ENCODE data around the gene CAMTA1. TPM values are rescaled to one million over a fixed set of nuclear protein-coding genes. Genes with fewer than 3 reads are reported as not detected.
A peak's percentile ranks its signal among the peaks of the same experiment; 100 is the strongest.

The CAMTA1 gene
- polyA plus RNA-seq, 1 of the 3 experiments (the other 2 are of a cell fraction), result 63.1 TPM

DNA sequence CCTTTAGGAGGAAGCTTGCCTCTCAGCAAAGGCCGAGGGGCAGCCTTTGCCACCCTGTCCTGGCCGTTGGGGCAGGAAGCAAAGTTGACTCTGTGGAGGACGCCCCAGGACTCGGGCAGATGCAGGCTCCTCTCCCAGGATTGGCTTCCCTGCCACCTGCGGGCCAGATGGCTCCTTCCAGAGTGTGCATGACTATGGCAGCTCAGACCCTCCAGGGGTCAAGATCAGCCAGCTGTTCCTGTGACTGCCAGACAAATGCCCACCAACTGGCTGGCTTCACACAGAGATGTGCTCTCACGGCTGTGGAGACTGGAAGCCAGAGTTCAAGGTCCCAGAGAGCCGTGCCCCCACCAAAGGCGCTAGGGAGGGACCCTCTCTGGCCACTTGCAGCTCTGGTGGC lies 898.9 kb downstream of the CAMTA1 start:
- Histone ChIP-seq H3K9me3 (no peaks in the 10 kb centered on the region), H3K36me3 (replicated peaks in 1 of 2; ENCODE audit: control insufficient read depth in 1 of 2, insufficient read depth in 2 of 2, low read length in 1 of 2) (no peaks in the 10 kb centered on the region), H3K4me1 (ENCODE audit: control insufficient read depth in 1 of 2, insufficient read depth in 2 of 2, low read depth in 1 of 2, low read length in 1 of 2) (peaks cover 0 to 47% of the 10 kb centered on the region in 2 experiments; a peak in 1 of 4 replicates), H3F3A (replicated peaks; ENCODE audit: insufficient read depth) (no peaks in the 10 kb centered on the region), H4K20me1 (ENCODE audit: insufficient read depth) (no peaks in the 10 kb centered on the region), H3K4me2 (no peak overlapping the region), H3K27me3 (ENCODE audit: insufficient read depth) (no peaks in the 10 kb centered on the region), H3K4me3 (ENCODE audit: low read depth in 2 of 2, low read length in 1 of 2) (no peak overlapping the region), H3K79me2 (ENCODE audit: insufficient read depth) (no peaks in the 10 kb centered on the region), H3K27ac (ENCODE audit: low read depth in 2 of 2, low read length in 1 of 2) (peak overlapping the region in 1 of 2 experiments; percentile 64; a peak in 2 of 4 replicates), H3K9me2 (no peaks in the 10 kb centered on the region), H3K9ac (no peak overlapping the region), H2AFZ (ENCODE audit: low read depth) (no peak overlapping the region)
- CTCF ChIA-PET, result interaction anchor here (1.1 to 22.6 kb wide), 3 partner anchors 16 to 61 kb away, joined by 3 to 739 read pairs (median 112); no protein-coding TSS in a partner anchor
- WGBS (ENCODE audit: low lambda C conversion rate), result 75% methylated on average over 2 of the region's 8 CpGs
- DNase-seq, result peak; percentile 74
- POLR2A ChIA-PET, result interaction anchor here (0.9 to 8.3 kb wide), 4 partner anchors 11 to 21 kb away, joined by 3 to 105 read pairs (median 4); no protein-coding TSS in a partner anchor
- peak; percentile 44; the same call in 1 of the 2 replicates for TF ChIP-seq RCOR1 (IDR thresholded peaks at IDR 0.05; ENCODE audit: low read length)
- no peak for TF ChIP-seq FOXJ3 (CRISPR knock-in tag; IDR thresholded peaks at IDR 0.05)
- peak; percentile 35 for TF ChIP-seq CHD2 (IDR thresholded peaks at IDR 0.05; ENCODE audit: low read length, partially characterized antibody)
- no peak for TF ChIP-seq POLR2AphosphoS5 (IDR thresholded peaks at IDR 0.05; ENCODE audit: low read depth, low read length)

DNA sequence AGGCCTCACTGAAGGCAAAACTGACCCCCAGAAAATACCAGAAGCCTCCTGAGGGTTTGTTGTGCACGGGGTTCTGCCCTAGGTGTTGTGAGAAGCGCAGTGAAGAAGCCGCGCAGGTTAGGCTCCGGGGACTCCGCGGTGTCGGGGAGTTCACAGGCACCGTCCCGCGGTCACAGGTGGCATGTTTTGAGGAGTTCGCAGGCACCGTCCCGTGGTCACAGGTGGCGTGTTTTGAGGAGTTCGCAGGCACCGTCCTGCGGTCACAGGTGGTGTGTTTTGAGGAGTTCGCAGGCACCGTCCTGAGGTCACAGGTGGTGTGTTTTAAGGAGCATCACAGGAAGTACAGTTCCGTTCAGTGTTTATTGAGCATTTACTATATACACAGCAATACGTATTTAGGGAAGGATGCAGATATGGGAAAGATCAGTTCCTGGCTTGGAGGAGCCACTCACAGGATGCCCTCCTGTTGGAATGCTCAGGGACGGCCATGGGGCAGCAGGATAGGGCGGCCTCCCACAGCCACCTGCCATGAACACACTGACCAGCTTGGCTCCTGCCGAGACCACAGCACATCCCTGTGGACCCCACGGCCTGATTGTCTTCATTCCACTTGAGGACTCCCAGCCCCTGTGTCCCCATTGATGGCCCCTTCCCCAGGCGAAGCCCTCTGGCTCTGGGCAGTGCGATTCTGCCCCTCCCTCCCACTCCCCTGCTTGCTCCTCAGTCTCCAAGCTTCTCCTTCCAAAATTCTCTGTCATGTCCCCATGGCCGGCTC lies 899.8 kb downstream of the CAMTA1 start:
- H2AFZ ChIP-seq (ENCODE audit: low read depth), result no peak overlapping the region
- POLR2A ChIA-PET, result interaction anchor here (1.0 kb wide), 1 partner anchor 16 kb away, joined by 3 read pairs; no protein-coding TSS in a partner anchor
- no peaks in the 10 kb centered on the region for H4K20me1 ChIP-seq (ENCODE audit: insufficient read depth)
- H3K9me2 ChIP-seq, result no peaks in the 10 kb centered on the region
- no peak overlapping the region for H3K4me2 ChIP-seq
- DNase-seq, result no peak
- WGBS (ENCODE audit: low lambda C conversion rate), result 79% methylated on average over 27 of the region's 29 CpGs
- no peaks in the 10 kb centered on the region for H3K79me2 ChIP-seq (ENCODE audit: insufficient read depth)
- H3K36me3 ChIP-seq (replicated peaks in 1 of 2; ENCODE audit: control insufficient read depth in 1 of 2, insufficient read depth in 2 of 2, low read length in 1 of 2), result no peaks in the 10 kb centered on the region
- H3K9ac ChIP-seq, result no peak overlapping the region
- no peaks in the 10 kb centered on the region for H3F3A ChIP-seq (replicated peaks; ENCODE audit: insufficient read depth)
- H3K9me3 ChIP-seq, result no peaks in the 10 kb centered on the region
- no peak overlapping the region; a peak in 1 of 4 replicates for H3K27ac ChIP-seq (ENCODE audit: low read depth in 2 of 2, low read length in 1 of 2)
- CTCF ChIA-PET, result interaction anchor here (10.6 to 22.6 kb wide), 2 partner anchors 16 to 60 kb away, joined by 112 to 739 read pairs; no protein-coding TSS in a partner anchor
- H3K4me3 ChIP-seq (ENCODE audit: low read depth in 2 of 2, low read length in 1 of 2), result no peak overlapping the region
- no peaks in the 10 kb centered on the region for H3K27me3 ChIP-seq (ENCODE audit: insufficient read depth)
- peaks cover 0 to 39% of the 10 kb centered on the region in 2 experiments; a peak in 1 of 4 replicates for H3K4me1 ChIP-seq (ENCODE audit: control insufficient read depth in 1 of 2, insufficient read depth in 2 of 2, low read depth in 1 of 2, low read length in 1 of 2)
- TF ChIP-seq TCF12 (IDR thresholded peaks at IDR 0.05) (no peak), SIN3A (IDR thresholded peaks at IDR 0.05; ENCODE audit: borderline replicate concordance, low read depth, low read length) (no peak), FOXM1 (IDR thresholded peaks at IDR 0.05; ENCODE audit: low read depth) (no peak), YY1 (IDR thresholded peaks at IDR 0.05; ENCODE audit: low read depth) (no peak), FOXJ3 (CRISPR knock-in tag; IDR thresholded peaks at IDR 0.05) (no peak), FOSL2 (IDR thresholded peaks at IDR 0.05; ENCODE audit: borderline replicate concordance, low read depth) (no peak), RAD21 (IDR thresholded peaks at IDR 0.05; ENCODE audit: low read length) (no peak), NFIC (IDR thresholded peaks at IDR 0.05; ENCODE audit: borderline replicate concordance) (no peak), MXI1 (IDR thresholded peaks at IDR 0.05; ENCODE audit: low read depth, low read length) (no peak), RXRA (IDR thresholded peaks at IDR 0.05; ENCODE audit: borderline replicate concordance, low read depth) (no peak), JUND (IDR thresholded peaks at IDR 0.05) (no peak), PBX3 (IDR thresholded peaks at IDR 0.05) (no peak), GATA2 (CRISPR knock-in tag; IDR thresholded peaks at IDR 0.05) (no peak), USF1 (IDR thresholded peaks at IDR 0.05; ENCODE audit: borderline replicate concordance, low read depth) (no peak)
- TF ChIP-seq, protein P1, sequence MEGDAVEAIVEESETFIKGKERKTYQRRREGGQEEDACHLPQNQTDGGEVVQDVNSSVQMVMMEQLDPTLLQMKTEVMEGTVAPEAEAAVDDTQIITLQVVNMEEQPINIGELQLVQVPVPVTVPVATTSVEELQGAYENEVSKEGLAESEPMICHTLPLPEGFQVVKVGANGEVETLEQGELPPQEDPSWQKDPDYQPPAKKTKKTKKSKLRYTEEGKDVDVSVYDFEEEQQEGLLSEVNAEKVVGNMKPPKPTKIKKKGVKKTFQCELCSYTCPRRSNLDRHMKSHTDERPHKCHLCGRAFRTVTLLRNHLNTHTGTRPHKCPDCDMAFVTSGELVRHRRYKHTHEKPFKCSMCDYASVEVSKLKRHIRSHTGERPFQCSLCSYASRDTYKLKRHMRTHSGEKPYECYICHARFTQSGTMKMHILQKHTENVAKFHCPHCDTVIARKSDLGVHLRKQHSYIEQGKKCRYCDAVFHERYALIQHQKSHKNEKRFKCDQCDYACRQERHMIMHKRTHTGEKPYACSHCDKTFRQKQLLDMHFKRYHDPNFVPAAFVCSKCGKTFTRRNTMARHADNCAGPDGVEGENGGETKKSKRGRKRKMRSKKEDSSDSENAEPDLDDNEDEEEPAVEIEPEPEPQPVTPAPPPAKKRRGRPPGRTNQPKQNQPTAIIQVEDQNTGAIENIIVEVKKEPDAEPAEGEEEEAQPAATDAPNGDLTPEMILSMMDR (IDR thresholded peaks at IDR 0.05), result no peak
- TF ChIP-seq, protein P2, sequence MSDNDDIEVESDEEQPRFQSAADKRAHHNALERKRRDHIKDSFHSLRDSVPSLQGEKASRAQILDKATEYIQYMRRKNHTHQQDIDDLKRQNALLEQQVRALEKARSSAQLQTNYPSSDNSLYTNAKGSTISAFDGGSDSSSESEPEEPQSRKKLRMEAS (IDR thresholded peaks at IDR 0.05; ENCODE audit: low read depth), result no peak
- TF ChIP-seq, protein P3, sequence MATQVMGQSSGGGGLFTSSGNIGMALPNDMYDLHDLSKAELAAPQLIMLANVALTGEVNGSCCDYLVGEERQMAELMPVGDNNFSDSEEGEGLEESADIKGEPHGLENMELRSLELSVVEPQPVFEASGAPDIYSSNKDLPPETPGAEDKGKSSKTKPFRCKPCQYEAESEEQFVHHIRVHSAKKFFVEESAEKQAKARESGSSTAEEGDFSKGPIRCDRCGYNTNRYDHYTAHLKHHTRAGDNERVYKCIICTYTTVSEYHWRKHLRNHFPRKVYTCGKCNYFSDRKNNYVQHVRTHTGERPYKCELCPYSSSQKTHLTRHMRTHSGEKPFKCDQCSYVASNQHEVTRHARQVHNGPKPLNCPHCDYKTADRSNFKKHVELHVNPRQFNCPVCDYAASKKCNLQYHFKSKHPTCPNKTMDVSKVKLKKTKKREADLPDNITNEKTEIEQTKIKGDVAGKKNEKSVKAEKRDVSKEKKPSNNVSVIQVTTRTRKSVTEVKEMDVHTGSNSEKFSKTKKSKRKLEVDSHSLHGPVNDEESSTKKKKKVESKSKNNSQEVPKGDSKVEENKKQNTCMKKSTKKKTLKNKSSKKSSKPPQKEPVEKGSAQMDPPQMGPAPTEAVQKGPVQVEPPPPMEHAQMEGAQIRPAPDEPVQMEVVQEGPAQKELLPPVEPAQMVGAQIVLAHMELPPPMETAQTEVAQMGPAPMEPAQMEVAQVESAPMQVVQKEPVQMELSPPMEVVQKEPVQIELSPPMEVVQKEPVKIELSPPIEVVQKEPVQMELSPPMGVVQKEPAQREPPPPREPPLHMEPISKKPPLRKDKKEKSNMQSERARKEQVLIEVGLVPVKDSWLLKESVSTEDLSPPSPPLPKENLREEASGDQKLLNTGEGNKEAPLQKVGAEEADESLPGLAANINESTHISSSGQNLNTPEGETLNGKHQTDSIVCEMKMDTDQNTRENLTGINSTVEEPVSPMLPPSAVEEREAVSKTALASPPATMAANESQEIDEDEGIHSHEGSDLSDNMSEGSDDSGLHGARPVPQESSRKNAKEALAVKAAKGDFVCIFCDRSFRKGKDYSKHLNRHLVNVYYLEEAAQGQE (IDR thresholded peaks at IDR 0.05; ENCODE audit: low read depth, low read length), result no peak
